Peyer's patch (tissue), 4 donors: ENCODE data around the gene COL27A1.

Source experiments
- CTCF ChIP-seq, 6 experiments: fragments of 450-650 bp in 4 of 6; fragments of 200-600 bp in 2 of 6; sonication (generic) in 1 of 6; IDR thresholded peaks; one replicate each; pipeline ENCODE4 v1.5.1; 2017 to 2019; ENCODE audit warnings: antibody characterized with exemption in 6 of 6, mild to moderate bottlenecking in 3 of 6, moderate library complexity in 1 of 6
- POLR2A ChIP-seq, 2 donors: fragments of 450-650 bp; IDR thresholded peaks; one replicate each; pipeline ENCODE4 v1.5.1; 2017; ENCODE audit warnings: antibody characterized with exemption in 2 of 2, mild to moderate bottlenecking in 2 of 2, moderate library complexity in 2 of 2

DNA sequence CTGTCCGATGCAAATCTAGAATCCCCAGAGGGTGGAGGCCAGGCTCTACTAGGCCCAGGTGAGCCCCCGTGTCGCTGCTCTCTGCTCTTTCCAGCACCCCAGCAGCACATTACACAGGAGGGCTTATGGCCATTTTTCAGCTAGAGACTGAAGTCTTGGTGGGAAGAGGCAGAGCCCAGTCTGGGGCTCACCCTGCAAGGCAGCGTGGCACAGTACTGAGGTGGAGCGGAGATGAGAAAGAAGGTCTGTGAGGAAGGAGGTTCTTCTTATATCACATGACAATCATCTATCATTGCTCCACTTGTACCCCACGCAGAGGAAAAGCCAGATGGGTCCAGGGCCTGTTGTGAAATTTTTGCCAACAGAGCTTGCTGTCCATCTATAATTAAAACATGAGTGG, 46.2 kb upstream of the COL27A1 start:
- TF ChIP-seq POLR2A (IDR thresholded peaks at IDR 0.05) (no peak), CTCF (IDR thresholded peaks at IDR 0.05) (no peak)
